GM12878 (cell line): Measurements from ENCODE around the gene FCHSD2. TPM values are rescaled to one million over a fixed set of nuclear protein-coding genes. Genes with fewer than 3 reads are reported as not detected.

Experiments
- BACH1 ChIP-seq: fragments of 450-650 bp; IDR thresholded peaks from 2 replicates; pipeline ENCODE4 v1.6.1; 2017; ENCODE audit warnings: mild to moderate bottlenecking, borderline replicate concordance
- CHD2 ChIP-seq: IDR thresholded peaks from 2 replicates; pipeline ENCODE4 v1.6.1; 2011; ENCODE audit warnings: low read depth, low read length, improper control_type of control experiment, borderline replicate concordance
- CHD4 ChIP-seq: fragments of 200-600 bp; sonication (generic); IDR thresholded peaks from 2 replicates; pipeline ENCODE4 v1.6.1; 2016; ENCODE audit warnings: mild to moderate bottlenecking
- E4F1 ChIP-seq: fragments of 450-650 bp; IDR thresholded peaks from 2 replicates; pipeline ENCODE4 v1.6.1; 2018; ENCODE audit warnings: borderline replicate concordance, mild to moderate bottlenecking; ENCODE audit not compliant: partially characterized antibody
- EED ChIP-seq: sonication (generic); IDR thresholded peaks from 2 replicates; pipeline ENCODE4 v1.6.1; 2016; ENCODE audit warnings: antibody characterized with exemption, low read depth
- HDGF ChIP-seq: fragments of 450-650 bp; IDR thresholded peaks from 2 replicates; pipeline ENCODE4 v1.6.1; 2016; ENCODE audit warnings: antibody characterized with exemption
- IKZF2 ChIP-seq, 2 experiments: fragments of 450-650 bp; IDR thresholded peaks; 2 replicates each; pipeline ENCODE4 v1.6.1; 2017; ENCODE audit warnings: mild to moderate bottlenecking in 2 of 2, moderate library complexity in 2 of 2
- KAT2A ChIP-seq: conservative IDR thresholded peaks from 2 replicates; pipeline ENCODE4 v1.6.1; 2011; ENCODE audit warnings: low read depth, low read length; ENCODE audit not compliant: control insufficient read depth
- NR2C1 ChIP-seq: fragments of 450-650 bp; IDR thresholded peaks from 2 replicates; pipeline ENCODE4 v1.6.1; 2017; ENCODE audit warnings: antibody characterized with exemption, mild to moderate bottlenecking, moderate library complexity
- POLR2AphosphoS5 ChIP-seq: IDR thresholded peaks from 2 replicates; pipeline ENCODE4 v1.6.1; 2011; ENCODE audit warnings: mild to moderate bottlenecking, low read length, inconsistent platforms
- SIX5 ChIP-seq: IDR thresholded peaks from 2 replicates; pipeline ENCODE4 v1.6.1; 2011; ENCODE audit warnings: mild to moderate bottlenecking, low read depth, low read length, moderate library complexity; ENCODE audit not compliant: severe bottlenecking
- SP1 ChIP-seq: IDR thresholded peaks from one replicate; pipeline ENCODE4 v1.6.1; 2011; ENCODE audit warnings: low read depth, low read length
- STAT3 ChIP-seq: IDR thresholded peaks from 2 replicates; pipeline ENCODE4 v1.6.1; 2011; ENCODE audit warnings: low read depth, low read length, improper control_type of control experiment
- SUPT20H ChIP-seq: IDR thresholded peaks from 2 replicates; pipeline ENCODE4 v1.6.1; 2011; ENCODE audit warnings: low read depth, mild to moderate bottlenecking, low read length, moderate library complexity, borderline replicate concordance; ENCODE audit not compliant: control insufficient read depth
- TAF1 ChIP-seq: IDR thresholded peaks from 2 replicates; pipeline ENCODE4 v1.6.1; 2011; ENCODE audit warnings: mild to moderate bottlenecking, low read depth, low read length, borderline replicate concordance
- TCF7 ChIP-seq: IDR thresholded peaks from 2 replicates; pipeline ENCODE4 v1.6.1; 2014; ENCODE audit warnings: antibody characterized with exemption, borderline replicate concordance
- polyA plus RNA-seq, 11 experiments: library from polyadenylated mRNA; depleted of rRNA in 4 of 11; unstranded in 6 of 11; stranded (reverse) in 5 of 11; fragments of >200 nt; fragmentation: Nextera tagmentation in 4 of 11; fragmentation: Illumina TruSeq in 1 of 11; extraction: Ambion mirVana in 4 of 11; extraction: Trizol in 1 of 11; gene quantifications; 1 replicate in 1 of 11; 2 replicates in 10 of 11; pipeline versions ENCODE4 v1.2.1 to v1.2.3, GENCODE V29; 2011 to 2016; ENCODE audit warnings: inconsistent platforms in 2 of 11, missing spikeins in 2 of 11, low read depth in 1 of 11
- total RNA-seq, 4 experiments: library from RNA; depleted of rRNA in 3 of 4; stranded (reverse); fragments of >200 nt in 3 of 4; fragmentation: Illumina TruSeq in 1 of 4; extraction: Trizol in 1 of 4; gene quantifications; 2 replicates each; pipeline versions ENCODE4 v1.2.1 to v1.2.3, GENCODE V29; 2013 to 2021
- TF ChIP-seq, protein P1 (sequence below): fragments of 150-350 bp; IDR thresholded peaks from 2 replicates; pipeline ENCODE4 v1.6.1; 2014; ENCODE audit warnings: mild to moderate bottlenecking, low read depth, low read length
- TF ChIP-seq, protein P2 (sequence below): fragments of 450-650 bp; IDR thresholded peaks from 2 replicates; pipeline ENCODE4 v1.6.1; 2017; ENCODE audit warnings: mild to moderate bottlenecking, low read depth, inconsistent platforms; ENCODE audit not compliant: poor library complexity, severe bottlenecking
- TF ChIP-seq, protein P3 (sequence below): fragments of 450-650 bp; IDR thresholded peaks from 2 replicates; pipeline ENCODE4 v1.6.1; 2017; ENCODE audit warnings: mild to moderate bottlenecking, moderate library complexity

The FCHSD2 gene
- total and polyA plus RNA-seq, 10 of the 15 experiments (the other 5 are each of a cell fraction or from before 2014, with no cell fraction given): 13.2 to 89.8 (median 47.8) TPM

GRCh38 chr11:73143126-73143838 is 1.2 kb upstream of the FCHSD2 start (continued):
- TF ChIP-seq IKZF2 (IDR thresholded peaks at IDR 0.05) (0 out of 4 replicates have a peak, but pooled peaks of 1 of the 2 experiments have one; percentile 12), E4F1 (no peak), TAF1 (no peak), STAT3 (no peak), CHD4 (no peak), CHD2 (no peak), SP1 (no peak), TCF7 (no peak), SUPT20H (no peak), BACH1 (no peak; the same call in 1 of the 2 replicates), POLR2AphosphoS5 (peak; percentile 36), KAT2A (no peak), EED (no peak), SIX5 (no peak), HDGF (0 out of 2 replicates have a peak, but pooled peaks have one; percentile 37), NR2C1 (no peak)
- TF ChIP-seq, protein P1, sequence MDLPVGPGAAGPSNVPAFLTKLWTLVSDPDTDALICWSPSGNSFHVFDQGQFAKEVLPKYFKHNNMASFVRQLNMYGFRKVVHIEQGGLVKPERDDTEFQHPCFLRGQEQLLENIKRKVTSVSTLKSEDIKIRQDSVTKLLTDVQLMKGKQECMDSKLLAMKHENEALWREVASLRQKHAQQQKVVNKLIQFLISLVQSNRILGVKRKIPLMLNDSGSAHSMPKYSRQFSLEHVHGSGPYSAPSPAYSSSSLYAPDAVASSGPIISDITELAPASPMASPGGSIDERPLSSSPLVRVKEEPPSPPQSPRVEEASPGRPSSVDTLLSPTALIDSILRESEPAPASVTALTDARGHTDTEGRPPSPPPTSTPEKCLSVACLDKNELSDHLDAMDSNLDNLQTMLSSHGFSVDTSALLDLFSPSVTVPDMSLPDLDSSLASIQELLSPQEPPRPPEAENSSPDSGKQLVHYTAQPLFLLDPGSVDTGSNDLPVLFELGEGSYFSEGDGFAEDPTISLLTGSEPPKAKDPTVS: no peak
- TF ChIP-seq, protein P2, sequence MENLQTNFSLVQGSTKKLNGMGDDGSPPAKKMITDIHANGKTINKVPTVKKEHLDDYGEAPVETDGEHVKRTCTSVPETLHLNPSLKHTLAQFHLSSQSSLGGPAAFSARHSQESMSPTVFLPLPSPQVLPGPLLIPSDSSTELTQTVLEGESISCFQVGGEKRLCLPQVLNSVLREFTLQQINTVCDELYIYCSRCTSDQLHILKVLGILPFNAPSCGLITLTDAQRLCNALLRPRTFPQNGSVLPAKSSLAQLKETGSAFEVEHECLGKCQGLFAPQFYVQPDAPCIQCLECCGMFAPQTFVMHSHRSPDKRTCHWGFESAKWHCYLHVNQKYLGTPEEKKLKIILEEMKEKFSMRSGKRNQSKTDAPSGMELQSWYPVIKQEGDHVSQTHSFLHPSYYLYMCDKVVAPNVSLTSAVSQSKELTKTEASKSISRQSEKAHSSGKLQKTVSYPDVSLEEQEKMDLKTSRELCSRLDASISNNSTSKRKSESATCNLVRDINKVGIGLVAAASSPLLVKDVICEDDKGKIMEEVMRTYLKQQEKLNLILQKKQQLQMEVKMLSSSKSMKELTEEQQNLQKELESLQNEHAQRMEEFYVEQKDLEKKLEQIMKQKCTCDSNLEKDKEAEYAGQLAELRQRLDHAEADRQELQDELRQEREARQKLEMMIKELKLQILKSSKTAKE: no peak
- TF ChIP-seq, protein P3, sequence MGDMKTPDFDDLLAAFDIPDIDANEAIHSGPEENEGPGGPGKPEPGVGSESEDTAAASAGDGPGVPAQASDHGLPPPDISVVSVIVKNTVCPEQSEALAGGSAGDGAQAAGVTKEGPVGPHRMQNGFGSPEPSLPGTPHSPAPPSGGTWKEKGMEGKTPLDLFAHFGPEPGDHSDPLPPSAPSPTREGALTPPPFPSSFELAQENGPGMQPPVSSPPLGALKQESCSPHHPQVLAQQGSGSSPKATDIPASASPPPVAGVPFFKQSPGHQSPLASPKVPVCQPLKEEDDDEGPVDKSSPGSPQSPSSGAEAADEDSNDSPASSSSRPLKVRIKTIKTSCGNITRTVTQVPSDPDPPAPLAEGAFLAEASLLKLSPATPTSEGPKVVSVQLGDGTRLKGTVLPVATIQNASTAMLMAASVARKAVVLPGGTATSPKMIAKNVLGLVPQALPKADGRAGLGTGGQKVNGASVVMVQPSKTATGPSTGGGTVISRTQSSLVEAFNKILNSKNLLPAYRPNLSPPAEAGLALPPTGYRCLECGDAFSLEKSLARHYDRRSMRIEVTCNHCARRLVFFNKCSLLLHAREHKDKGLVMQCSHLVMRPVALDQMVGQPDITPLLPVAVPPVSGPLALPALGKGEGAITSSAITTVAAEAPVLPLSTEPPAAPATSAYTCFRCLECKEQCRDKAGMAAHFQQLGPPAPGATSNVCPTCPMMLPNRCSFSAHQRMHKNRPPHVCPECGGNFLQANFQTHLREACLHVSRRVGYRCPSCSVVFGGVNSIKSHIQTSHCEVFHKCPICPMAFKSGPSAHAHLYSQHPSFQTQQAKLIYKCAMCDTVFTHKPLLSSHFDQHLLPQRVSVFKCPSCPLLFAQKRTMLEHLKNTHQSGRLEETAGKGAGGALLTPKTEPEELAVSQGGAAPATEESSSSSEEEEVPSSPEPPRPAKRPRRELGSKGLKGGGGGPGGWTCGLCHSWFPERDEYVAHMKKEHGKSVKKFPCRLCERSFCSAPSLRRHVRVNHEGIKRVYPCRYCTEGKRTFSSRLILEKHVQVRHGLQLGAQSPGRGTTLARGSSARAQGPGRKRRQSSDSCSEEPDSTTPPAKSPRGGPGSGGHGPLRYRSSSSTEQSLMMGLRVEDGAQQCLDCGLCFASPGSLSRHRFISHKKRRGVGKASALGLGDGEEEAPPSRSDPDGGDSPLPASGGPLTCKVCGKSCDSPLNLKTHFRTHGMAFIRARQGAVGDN: 0 out of 2 replicates have a peak, but pooled peaks have one; percentile 16
